Measurements from ENCODE around the gene GAK.

Gene GAK

GRCh38 chr4:888029-888428 lies 44.1 kb downstream of the GAK start:
- no peak for DNase-seq (ENCODE audit: low spot score)

GRCh38 chr4:887034-887763 lies 44.9 kb downstream of the GAK start:
- no peak for DNase-seq (ENCODE audit: low spot score)

DNA sequence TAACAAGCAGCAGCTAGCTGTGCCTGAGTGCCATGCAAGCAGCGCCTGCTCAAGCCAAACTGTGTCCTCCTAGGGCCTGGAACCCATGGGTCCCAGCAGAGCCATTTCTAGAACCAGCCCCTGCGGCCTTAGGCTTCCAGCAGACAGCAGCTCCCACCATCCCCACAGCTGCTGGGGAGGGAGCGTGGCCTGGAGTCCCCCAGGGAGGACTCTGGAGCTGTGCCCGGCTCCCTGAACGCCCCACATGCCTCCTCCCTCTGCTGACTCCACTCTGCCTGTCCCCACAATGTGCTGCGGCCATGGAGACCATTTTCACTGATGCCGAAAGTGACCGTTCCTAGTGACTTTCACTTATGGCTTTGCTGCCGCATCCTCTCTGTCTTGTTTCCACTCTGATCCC lies 45.9 kb downstream of the GAK start:
- no peak for DNase-seq (ENCODE audit: low spot score)

GRCh38 chr4:885353-885752 lies 46.8 kb downstream of the GAK start:
- no peak for DNase-seq (ENCODE audit: low spot score)

GRCh38 chr4:884896-885295 lies 47.2 kb downstream of the GAK start:
- DNase-seq (ENCODE audit: low spot score) = no peak

DNA sequence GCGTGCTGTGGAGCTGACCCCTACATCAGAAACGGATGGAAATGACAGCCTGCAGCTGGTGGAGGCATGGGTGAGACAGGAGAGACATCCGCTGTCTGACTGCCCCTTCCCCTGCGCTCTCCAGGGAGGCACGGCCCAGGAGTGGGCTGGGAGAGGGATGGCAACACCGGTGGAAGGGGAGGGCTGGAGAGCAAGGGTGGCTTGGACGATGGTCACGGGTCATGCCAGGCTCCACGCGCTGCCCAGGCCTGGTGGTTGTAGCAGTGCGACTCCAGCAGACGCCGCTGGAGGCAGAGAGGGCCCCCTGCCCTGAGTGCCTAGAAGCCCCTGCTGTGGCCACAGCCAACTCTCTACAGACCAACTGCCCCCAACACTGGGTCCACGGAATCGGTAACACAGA lies 47.9 kb downstream of the GAK start:
- no peak for DNase-seq (ENCODE audit: low spot score)

DNA sequence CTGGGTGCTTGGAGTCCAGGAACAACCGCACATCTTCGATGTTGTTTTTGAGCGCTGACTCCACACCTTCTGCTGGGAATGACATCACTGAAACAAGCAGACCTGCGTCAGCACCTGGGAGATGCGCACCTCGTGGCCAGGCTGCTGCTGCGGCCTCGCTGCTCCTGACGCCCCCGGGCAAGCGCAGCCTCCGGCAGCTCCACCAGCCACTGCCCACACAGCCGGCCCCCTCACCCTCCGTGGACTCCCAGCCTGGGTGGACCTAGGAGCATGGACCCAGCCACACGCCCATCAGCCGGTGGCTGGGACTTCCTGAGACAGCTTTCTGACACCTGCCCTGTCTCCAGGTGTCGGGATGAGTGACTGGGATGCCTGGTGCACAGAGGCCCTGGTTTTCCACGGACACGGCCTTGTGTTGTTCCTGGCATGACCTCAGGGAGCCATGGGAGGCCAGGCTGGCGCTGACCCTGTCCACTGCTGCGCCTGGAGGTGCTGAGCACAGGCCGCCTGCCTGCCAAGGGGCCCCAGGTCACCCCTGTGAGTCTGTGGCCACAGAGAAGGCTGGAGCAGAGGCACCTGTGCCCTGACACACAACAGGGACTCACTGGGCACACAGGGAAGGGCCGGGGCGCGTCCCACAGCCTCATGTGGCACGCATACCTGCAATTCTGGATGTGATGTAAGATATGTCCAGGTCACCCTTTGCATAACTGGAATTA lies 48.6 kb downstream of the GAK start:
- no peak for DNase-seq (ENCODE audit: low spot score)

- no peak for DNase-seq (ENCODE audit: low spot score)
These were observed 49.5 kb downstream of the GAK start for GRCh38 chr4:882646-883045.

GRCh38 chr4:881709-882108 lies 50.4 kb downstream of the GAK start:
- no peak for DNase-seq (ENCODE audit: low spot score)

GRCh38 chr4:880684-881405 lies 51.3 kb downstream of the GAK start:
- DNase-seq (ENCODE audit: low spot score) = no peak

DNA sequence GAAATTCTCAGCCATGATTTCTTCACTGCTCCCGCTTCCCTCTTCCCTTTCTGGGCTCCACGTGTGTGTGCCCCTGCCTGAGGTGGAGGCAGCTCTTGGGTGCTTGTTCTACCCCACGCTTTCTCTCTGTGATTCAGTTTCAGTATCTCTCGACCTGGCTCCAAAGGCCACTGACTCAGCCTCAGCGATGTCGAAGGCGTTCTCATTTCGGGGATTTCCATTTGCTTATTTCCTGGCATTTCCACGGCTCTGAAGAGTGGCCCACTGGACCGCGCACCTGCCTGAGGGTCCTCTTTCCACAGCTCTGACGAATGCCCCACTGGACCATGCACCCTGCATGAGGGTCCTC lies 52.4 kb downstream of the GAK start:
- peak; percentile 37 for DNase-seq (ENCODE audit: low spot score)

GRCh38 chr4:878796-879728 lies 53.1 kb downstream of the GAK start:
- DNase-seq (ENCODE audit: low spot score) = peak; percentile 33

DNA sequence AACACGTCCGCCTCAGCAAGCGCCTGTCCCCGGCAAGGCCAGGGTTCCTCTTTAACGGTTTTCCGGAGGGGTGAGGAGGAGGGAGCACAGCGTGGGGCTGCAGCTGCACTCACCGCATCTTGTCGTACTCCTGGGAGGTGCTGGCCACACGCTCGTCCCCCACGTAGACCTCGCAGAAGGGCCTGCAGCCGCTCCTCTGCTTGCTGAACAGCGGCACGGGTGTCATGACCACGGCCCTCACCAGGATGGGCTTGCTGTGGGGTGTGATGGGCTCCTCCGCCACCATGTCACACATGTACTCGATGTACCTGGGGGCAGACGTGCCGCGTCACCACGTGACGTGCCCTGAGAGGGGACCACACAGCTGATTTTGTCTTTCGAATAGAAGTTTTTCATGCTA lies 54.6 kb downstream of the GAK start:
- DNase-seq (ENCODE audit: low spot score) = no peak

DNA sequence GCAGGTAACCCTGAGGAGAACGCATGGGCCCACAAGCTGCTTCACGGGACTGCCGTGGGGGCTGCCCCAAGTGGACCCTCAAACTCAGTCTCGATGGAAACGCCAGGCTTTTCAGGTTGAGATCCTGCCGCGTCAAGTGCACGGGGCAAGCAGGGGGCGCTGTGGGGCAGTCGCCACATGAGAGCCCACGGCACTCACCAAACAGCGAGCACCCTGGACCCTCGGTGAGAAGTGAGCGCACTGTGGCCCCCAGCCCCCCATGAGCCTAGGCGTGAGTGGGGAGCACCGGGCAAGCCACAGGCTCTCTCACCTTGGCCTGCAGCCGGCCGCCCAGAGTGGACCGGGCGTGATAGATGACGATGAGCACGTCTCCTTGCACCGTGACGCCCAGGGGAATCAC lies 55.3 kb downstream of the GAK start:
- no peak for DNase-seq (ENCODE audit: low spot score)

DNA sequence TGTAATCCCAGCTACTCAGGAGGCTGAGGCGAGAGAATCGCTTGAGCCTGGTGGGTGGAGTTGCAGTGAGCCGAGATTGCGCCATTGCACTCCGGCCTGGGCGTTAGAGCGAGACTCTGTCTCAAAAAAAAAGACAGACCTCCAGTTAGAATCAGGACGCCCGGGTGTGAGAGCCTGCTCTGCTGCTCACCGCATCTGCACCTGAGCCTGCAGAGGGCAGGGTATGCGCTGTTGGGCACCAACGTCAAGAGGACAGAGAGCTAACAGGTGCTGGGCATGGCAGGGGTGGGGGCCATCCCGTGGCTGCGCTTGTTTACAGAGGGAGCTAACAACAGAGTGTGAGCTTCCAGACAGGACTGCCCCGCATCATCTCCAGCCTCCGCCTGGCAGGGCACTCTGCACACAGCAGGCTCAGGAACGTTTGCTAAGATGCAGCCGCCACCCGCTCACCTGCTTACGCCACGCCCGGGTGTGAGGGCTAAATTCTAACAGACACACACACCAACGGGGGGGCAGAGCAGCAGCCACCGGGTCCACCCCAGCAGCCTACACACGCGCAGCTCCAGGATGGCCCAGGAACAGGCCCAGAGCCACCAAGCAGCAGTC lies 56.2 kb downstream of the GAK start:
- no peak for DNase-seq (ENCODE audit: low spot score)

GRCh38 chr4:874971-875817 lies 56.9 kb downstream of the GAK start:
- DNase-seq (ENCODE audit: low spot score) = no peak

DNA sequence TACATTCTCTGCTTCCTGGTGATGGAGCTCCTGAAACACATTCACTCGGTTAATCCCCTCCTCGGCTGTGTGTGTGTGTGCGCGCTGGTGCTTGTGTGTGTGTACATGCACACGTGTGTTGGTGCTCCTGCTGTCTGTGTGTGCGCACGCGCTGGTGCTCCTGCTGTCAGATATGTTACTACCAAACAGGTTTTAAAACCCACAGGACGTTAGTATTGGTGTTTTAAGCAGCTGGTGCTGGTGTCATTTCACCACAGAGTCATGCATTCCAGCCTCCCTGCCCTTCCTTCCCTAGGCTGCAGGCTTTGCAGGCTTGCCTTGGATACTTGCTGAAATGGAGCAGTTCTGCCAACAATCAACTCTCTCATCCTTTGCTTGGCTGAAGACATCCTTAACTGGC lies 58.1 kb downstream of the GAK start:
- DNase-seq (ENCODE audit: low spot score) = no peak

DNA sequence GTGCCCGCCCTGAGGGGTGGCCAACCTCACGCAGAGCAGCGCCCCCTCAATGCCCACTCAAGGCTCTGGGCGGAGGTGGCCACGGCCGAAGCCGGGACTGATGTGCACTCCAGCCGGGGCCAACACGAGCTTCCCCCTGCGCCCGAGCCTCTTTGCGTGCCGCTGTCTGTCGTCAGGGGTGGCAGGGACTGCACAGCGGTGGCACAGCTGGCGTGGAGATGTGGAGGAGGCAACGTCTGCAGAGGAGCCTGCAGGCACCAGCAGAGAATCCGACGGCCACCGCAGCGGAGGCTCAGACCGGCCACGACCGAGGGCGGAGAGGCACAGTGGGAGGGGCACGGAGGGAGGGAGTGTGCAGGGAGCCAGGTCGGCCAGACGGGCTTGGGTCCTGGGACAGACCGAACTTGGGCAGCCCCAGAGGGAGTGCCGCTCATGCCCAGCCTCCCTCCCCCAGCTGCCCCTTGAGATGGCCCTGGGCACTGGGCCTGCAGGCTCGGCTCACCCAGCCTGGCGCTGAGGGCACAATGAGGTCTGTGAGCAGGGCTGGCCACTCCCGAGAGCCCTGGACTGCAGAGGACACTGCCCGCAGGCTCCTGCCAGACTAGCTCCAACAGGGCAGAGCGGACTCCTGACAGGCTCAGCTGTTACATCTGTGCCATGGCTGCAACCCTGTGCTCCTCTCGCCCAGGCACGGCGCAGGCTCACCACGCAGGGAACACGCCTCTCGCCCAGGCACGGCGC lies 59.7 kb downstream of the GAK start:
- DNase-seq (ENCODE audit: low spot score) = no peak

DNA sequence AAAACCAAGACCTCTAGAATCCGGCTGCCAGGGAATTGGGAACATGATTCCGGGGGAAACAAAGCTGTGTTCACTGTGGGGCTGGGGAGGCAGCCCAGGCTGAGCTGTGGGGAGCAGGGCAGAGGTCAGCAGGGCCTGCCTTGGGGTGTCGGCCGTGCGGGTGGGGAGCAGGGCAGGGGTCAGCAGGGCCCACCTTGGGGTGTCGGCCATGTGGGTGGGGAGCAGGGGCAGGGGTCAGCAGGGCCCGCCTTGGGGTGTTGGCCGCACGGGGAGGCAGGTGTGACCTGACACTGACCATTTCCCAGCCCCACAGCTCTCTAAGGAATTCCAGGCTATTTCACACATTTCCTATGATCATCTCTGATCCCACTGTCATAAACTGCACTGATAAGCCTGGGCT lies 60.6 kb downstream of the GAK start:
- no peak for DNase-seq (ENCODE audit: low spot score)

GRCh38 chr4:870951-871350 lies 61.2 kb downstream of the GAK start:
- no peak for DNase-seq (ENCODE audit: low spot score)

All from CD4-positive, alpha-beta T cell treated with Interleukin-6 at 100 ng/mL for 8 hours (primary cell).